HG03280 (cell line): ENCODE data around the gene RNASEH2A.

Experiments used
- ATAC-seq: cut with Tn5 transposase; IDR thresholded peaks from one replicate; pipeline ENCODE4 v1.9.1; 2021; ENCODE audit warnings: mild to moderate bottlenecking, moderate library complexity; ENCODE audit not compliant: unreplicated experiment

The RNASEH2A gene

DNA sequence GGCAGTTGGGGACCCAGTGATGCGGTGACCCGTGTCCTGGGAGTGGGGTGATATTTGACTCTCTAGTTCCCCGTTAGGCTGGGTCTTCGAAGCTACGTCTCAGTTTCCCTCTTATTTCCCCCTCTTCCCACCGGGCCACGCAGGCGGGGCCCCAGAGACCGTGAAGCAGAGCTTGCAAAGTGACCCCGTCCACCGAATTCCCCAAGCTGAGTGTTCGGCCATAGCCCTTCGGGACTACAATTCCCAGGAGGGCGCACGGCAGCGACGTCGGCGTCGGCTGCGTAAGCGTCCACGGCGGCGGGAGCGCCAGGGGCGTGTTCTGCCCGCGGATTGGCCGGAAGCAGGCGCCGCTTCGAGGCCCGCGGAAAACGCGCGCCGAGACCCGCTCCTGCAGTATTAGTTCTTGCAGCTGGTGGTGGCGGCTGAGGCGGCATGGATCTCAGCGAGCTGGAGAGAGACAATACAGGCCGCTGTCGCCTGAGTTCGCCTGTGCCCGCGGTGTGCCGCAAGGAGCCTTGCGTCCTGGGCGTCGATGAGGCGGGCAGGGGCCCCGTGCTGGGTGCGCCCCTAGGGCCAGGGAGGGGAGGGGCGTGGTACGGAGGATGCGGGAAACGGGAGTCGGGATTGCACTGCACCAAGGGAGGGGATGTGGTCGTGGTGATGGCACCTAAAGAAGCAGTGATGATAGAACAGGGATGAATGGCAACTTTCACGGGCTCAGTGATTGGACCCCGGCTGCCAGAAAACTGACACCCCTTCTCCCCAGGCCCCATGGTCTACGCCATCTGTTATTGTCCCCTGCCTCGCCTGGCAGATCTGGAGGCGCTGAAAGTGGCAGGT is at the start of gene RNASEH2A:
RNASEH2A (plus strand) TSS at position 343 of the 840 bp plus-strand sequence; CDS start at position 433, 90 bp downstream.
- peak; percentile 70 for ATAC-seq

DNA sequence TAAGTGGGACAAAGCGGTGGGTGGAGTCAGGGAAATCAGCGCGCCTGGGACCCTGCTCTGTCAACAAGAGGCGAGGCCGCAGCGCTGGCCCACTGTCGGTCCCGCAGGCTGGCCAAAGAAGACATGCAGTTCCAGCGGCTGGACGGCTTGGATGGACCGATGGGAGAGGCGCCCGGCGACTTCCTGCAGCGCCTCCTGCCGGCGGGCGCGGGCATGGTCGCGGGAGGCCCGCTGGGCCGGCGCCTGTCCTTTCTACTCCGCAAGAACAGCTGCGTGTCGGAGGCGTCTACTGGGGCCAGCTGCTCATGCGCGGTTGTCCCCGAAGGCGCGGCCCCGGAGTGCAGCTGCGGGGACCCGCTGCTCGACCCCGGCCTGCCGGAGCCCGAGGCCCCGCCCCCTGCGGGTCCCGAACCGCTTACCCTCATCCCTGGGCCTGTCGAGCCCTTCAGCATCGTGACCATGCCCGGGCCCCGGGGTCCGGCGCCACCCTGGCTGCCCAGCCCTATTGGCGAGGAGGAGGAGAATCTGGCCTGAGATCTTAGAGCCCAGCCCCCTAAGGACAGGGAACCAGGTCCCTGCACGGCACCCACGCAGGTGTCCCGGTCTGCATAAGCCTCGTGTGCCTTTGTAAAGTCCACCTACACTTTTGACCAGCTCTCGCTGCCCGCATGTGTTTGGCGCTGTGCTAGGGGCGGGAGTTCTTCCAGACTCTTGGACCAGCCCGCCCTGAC is 48.7 kb upstream of the RNASEH2A start:
- no peak for ATAC-seq

DNA sequence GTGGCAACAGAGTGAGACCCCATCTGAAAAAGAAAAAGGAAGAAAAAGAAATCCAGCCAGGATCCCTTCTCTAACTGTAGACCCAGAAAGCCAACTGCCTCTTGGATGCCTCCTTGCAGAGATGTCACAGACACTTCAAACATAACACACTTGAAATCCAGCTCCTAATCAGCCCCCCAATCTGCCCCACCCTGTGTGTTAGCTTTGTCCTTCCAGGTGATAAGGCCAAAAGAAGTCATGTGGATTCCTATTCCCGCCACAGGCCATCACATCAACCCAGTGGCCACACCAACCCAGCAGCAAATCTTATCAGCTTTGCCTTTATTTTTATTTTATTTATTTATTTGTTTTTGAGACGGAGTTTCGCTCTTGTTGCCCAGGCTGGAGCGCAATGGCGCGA is 46.7 kb upstream of the RNASEH2A start:
- no peak for ATAC-seq

DNA sequence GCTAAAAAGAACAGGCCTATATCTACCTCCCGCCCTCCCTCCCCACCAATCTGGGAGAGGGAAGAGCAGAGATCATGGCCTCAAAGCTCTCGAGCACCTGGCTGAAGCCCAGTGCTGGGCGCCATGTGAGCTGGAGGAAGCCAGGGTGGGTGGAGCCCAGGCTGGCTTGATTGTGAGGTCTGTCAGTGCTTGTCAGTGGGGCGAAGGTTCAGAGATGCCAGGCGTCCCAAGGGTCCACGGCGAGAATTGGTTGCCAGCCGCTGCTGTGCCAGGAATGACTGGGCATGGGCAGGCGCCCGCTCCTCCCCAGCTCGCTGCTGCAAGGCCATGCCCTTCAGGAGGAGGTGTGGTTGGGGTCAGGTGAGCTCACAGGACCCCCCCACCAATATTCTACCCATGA is 43.3 kb upstream of the RNASEH2A start:
- no peak for ATAC-seq

DNA sequence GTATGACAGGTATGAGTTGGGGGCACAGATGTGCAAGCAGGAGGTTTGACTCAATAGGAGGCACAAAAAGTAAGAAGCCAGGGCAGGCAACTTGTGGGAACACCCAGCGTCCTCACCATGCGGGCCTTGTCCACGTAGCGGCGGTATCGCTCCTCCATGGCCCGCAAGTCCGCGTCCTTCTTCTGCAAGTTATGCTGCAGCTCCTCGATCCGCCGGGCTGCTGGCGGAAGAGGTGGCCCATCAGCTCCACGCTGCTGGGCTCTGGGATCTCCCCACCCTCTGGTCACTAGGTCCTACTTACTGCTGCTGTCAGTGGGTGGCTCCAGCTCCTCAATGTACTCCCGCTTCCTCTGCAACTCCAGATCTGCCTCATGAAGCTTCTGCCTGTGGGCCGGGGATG is 41.7 kb upstream of the RNASEH2A start:
- no peak for ATAC-seq

DNA sequence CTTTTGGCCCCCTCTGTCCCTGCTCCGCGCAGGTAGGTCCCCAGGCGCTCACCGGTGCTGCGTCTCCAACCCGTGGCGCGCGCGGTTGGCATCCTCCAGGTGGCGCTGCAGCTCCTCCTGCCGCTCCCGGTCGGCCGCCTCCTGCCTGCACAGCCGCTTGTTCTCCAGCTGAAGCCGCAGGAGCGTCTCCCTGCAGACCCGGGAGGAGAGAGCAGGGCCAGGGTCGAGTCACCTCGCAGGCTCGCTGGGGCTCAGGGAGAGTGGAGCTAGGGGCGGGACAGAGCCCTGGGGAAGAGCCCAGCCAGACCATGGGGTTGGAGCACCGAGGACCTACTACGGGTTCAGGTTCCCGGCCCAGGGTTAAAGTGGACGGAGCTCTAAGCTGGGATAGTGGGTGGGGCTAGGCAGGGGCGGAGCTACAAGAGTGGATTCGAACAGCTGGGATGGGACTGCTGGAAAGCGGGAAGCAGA is 40.3 kb upstream of the RNASEH2A start:
- peak; percentile 62 for ATAC-seq

DNA sequence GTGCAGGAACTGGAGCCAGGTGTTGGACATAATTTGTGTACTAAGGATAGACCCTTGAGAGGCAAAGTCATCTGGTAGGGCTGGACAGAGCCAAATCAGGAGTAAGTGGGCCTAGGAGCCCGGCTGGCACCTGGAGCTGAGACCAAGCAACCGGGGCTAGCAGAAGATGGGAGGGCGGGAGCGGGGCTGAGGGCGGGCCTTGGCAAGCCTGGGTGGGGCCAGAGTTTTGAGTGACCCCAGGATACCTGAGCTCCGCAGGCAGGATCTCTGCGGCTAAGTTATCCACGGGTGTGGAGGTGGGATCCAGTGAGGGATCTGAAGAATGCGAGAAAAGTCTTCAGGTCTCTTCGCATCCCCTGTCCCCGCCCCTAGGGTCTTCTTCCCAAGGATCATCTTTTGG is 39.2 kb upstream of the RNASEH2A start:
- no peak for ATAC-seq

DNA sequence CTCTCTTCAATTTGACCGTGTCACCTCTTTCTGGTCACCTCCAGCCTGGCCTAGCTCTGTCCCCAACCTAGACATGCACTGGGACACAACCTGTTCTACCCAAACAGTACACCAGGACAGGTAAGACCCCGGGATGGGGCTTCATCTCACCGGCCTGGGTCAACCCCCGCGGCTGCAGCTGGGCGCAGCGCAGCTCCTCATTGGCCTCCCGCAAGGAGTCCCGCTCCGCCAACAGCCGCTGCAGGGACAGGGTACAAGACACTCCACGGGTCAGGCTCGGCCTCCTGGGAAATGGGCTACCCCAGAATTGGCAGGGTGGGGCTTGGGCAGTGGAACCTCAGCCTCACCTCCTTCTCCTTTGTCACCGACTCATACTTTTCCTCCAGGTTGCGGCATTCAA is 38.7 kb upstream of the RNASEH2A start:
- ATAC-seq: no peak

DNA sequence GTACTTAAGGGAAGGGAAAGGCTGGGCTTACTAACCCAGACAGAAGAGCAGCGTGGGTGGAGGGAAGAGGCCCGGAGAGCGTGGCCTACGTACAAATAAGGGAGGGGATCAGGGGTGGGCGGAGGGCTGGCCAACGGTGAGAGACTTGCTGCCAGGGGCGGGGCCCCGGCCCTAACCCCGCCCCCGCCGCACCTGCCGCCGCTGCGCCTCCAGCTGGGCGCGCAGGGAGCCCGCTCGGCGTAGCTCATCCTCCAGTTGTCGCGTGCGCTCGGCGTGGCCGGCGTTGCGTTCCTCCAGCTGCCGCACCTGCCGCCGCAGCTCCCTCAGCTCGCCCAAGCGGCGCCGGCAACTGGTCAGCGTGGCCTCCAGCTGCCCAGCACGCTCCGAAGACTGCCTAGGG is 36.7 kb upstream of the RNASEH2A start:
- no peak for ATAC-seq

DNA sequence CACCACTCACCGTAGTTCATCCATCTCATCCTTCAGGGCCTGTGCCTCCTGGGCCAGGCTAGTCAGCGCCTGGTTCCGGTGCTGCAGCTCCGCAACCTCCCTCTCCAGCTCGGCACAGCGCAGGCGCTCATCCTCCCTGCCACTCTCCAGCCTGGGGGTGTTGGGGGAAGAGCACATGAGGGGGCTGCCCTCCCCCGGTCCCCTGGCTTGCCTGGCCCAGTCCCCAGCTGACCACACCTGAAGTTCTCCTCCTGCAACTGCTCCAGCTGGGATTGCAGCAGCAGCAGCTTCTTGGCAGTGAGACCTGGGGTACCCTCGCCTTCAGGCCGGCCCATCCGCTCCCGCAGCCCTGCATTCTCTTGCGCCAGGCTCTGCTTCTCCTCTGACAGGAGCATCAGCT is 35.5 kb upstream of the RNASEH2A start:
- ATAC-seq: no peak

DNA sequence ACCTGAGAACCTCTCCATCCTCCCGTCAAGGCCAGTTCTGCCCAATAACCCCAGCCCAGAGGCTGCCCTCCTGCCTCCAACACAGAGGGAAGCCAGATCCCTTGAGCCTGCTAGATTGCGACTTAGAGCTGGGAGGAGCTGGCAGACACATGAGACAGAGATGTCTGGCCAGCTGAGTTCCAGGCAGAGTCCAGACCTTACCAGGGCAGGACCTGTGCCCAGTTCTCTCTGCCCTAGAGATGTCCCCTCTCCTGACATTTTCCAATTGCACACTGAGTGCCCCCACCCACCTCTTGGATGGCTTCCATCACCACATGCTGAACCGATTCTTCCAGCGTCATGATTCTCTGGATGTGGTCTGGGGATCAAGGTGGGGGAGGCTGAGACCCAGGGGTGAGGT is 34.1 kb upstream of the RNASEH2A start:
- ATAC-seq: no peak

DNA sequence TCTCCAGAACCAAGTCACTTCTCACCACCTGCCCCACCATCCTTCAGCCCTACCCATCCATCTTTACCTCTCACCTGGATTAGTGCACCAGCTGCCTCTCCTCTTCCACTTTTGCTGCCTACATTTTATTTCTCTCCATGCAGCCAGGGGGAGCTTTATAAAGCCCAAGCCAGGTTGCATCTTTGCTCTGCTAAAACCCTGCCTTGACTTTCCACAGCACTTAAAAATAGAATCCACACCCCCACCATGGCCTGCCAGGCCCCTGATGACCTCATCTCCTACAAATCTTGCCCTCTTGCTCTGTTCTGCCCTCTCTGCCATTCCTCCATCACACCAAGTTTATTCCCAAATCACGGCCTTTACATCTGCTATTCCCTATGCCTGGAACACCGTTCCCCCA is 32.8 kb upstream of the RNASEH2A start:
- ATAC-seq: no peak

DNA sequence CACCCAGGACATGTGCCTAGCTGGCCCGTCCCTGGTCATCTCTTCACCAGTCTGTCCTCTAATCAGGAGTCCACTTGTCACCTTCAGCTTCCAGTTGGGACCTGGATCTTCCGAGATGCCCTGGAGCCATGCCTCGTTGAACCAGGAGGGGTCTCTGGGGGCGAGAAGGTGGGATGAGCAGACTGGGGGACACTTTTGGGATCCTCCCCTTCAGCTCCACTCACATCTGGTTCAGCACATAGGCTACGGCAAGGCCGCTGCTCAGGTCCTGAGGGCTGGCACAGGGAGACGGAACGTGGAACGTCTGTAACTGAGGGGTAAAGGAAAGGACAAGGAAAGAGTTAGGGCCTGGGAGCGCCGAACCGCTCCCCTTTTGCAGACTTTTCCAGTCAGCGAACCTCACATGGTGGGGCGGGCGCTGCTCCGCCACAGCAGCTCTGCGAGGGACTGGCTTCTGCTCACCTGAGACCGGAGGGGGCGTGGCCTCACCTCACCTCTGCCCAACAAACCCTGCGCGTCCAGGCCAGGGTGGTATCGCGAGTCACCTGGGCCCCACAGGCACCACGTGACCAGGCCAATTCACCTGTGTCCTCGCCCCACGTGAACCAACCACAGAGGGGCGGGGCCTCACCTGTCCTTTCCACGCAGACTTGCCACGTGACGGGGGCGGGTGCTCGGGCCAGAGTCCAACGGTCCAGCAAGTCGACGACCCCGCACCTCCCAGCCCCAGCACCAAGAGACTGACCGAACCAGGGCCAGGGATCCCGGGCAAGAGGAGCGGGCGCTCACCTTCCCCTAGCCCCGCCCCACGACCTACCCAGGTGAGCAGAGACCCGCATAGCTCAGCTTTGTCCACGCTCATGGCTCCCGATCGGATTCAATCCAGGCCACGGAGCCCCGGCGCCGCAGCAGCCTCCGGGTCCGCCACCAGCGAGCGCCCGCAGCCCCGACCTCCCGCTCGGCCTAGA is 31.5 kb upstream of the RNASEH2A start, which contains the start of gene HOOK2:
HOOK2 (minus strand) TSS at position 965 of the 968 bp plus-strand sequence; CDS start at position 862, 103 bp downstream.
- ATAC-seq: no peak

DNA sequence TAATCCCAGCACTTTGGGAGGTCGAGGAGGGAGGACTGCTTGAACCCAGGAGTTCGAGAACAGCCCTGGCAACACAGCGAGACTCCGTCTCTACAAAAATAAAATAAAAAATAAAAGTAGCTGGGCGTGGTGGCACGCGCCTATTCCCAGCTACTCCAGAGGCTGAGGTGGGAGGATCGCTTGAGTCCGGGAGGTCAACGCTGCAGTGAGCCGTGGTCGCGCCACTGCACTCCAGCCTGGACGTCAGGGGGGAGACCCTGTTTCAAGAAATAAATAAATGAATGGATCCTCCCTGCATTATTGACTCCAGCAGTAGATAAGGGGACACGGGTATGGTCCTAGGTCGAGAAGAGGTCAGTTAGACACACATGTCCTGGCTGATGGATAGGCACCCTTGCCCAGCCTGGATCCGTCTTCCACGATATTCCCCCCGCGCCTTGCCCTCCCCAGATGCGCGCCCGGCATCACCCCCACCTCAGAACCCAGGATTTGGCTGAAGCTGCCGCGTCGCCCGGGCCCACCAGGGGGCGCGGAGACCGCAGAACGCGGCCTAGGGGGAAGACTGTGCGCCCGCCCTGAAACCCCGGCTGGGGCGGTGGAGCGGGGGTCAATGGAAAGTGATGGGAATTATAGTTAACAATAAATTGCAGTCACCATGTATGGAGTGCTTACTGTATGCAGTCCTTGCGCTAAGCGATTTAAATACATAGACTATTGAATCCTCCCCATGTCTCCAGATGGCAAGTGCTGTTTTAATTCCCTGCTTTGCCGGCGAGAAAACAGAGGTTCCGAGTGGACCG is 29.0 kb upstream of the RNASEH2A start:
- no peak for ATAC-seq

DNA sequence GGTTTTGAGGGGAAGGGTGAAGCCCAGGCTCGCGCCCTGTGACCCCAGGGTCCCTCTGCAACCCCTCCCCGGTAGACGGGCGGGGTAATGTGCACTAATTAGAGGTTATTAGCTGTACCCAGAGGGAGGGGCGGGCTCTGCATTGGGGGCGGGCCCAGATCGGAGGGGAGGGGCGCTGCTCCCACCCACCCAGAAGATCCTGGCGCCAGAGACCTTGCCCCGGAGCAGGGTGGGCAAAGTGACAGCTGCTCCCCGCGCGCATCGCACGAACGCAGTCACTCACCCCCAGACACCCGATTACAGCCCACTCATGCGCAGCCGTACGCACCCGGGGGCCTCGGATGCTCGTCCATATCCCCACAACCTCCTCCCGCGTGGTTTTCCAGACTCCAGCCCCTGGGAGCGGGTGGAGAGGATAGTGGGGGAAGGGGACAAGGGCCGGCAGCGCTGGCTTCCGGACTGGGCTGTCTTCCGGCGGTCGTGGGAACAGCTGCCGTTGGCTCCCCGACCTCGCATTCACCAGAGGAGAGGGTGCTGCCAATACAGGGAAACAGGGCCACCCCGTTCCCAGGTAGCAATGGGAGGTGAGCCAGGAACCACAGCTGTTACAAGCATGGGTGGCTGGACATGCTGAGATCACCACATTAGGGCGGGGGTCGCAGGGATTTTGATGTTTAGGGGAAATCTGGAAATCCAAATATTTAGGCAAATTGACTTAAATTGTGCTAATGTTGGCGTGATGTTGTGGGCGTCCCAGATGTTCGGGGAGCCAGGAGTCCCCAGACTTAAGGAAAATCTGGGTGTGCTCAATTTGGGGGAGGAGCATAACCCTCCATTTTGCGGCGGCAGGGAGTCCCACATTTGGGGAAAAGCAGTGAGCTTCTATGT is 28.1 kb upstream of the RNASEH2A start:
- ATAC-seq: no peak

DNA sequence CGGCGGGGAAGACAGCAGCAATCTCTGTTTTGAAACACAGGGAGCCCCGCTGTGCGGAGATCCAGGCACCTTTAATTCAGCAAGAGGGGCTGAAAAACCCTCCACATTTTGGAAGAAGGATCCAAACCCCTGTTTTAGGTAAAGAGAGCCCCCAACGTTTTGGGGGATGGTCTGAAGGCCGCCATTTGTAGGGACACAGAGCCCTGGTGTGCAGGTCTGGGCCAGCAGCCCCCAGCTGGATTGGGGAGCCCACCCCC is 27.6 kb upstream of the RNASEH2A start:
- ATAC-seq: no peak

DNA sequence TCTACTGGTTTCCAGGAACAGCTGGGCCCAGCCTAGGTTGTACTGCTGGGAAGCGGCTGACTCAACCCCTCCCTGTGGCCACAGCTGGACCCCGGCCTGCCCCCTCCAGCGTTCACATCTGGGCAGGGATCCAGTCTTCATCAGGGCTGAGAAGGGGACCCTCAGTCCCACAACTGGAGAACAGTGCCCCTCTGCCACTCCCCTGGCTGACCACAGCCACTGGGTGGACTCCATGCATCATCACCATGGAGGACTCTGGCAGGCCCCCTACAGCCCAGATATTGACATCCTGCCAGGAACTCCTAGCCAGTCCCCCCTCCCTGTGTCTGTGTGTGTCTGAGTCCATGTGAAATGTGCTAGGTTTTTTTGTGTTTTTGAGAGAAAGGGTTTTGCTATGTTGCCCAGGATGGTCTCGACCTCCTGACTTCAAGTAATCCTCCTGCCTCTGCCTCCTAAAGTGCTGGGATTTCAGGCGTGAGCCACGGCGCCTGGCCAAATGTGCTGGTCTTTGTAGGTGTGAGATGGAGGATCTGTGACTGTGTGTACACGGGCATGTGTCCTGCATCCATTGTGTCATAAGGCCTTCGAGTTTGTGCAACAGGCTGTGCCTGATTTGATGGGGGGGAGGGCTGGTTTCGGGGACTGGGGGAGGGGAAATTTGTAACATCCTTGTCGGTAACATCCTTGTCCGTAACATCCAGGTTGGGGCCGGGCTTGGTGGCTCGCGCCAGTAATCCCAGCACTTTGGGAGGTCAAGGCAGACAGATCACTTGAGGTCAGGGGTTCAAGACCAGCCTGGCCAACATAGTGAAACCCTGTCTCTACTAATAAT is 27.0 kb upstream of the RNASEH2A start:
- ATAC-seq: no peak

DNA sequence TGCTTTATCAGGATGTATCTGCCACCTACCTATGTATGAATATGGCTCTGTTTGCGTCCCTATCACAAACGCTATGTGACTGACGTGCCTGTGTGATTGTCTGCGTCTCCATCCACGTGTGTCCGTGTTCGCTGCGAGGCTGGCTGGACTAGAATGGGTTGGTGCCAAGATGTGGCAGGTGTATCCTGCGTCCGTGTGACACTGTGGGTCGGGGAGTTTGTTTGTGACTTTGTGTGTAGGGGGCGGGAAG is 24.3 kb upstream of the RNASEH2A start:
- no peak for ATAC-seq
